ENCODE data around the gene OPRL1.
A peak's percentile ranks its signal among the peaks of the same experiment; 100 is the strongest.

OPRL1 gene

DNA sequence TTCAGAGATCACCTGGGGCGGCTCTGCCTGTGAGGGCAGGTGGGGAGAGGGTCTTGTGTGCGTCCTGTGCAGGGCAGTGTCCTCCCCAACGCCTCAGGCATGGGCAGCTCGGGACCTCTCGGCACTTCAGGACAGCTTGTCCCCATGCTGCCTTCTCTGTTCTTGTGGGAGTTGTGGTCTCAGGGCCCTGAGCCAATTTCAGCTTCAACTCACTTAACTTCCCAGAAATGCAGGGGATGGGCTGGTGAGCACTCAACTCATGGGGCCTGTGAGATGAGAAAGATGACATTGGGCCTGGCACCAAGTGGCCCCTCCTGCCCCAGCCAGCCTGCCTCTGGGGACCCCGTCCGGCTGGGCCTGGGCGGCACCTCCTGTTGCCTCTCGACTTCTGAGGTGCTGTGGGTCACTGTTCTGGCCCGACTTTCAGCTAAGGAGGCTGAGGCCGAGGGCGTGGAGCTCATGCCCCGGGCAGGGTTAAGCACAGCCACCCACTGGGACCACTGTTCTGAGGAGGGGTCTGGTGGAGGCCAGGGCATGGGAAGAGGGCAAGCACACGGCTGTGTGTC, 7.3 kb upstream of the OPRL1 start:
- DNase-seq = no peak

GRCh38 chr20:64073476-64074183, 6.3 kb upstream of the OPRL1 start:
- no peak for DNase-seq

- DNase-seq = no peak
Observed at GRCh38 chr20:64074184-64074789, 5.6 kb upstream of the OPRL1 start.

DNA sequence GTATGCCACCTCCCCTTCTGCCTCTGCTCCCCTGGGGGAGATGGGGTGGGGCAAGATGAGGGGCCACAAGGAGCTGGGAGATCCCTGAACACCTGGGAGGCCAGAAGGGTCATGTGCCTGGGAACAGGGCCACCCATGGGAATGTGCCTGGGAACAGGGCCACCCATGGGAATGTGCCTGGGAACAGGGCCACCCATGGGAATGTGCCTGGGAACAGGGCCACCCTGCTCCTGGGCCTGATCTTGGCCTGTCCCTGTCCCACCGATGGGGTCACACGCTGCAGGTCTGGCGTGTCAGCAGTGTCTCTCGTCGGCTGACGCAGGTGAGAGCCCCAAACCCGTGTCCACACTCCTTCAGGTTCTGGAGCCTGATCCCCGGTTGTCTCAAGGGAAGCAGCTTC, 4.9 kb upstream of the OPRL1 start:
- DNase-seq = no peak

DNA sequence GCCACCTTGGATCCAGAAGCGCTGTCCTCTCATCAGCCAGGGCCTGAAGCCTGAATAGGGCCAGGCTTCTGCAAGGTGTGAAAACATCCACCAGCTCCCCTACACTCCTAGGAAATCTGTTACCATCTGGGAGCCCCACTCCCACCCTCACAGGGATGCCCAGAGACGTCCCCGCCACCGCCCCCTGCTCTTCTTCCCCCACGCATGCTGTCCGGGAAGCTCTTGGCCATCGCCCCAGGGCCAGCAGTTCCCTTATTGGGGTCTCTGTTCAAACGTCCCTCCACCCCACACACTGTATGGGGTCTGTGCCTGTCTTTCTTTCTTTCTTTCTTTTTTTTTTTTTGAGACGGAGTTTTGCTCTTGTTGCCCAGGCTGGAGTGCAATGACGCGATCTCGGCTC, 4.3 kb upstream of the OPRL1 start:
- DNase-seq = no peak

GRCh38 chr20:64076061-64076997, 3.6 kb upstream of the OPRL1 start:
- DNase-seq = no peak

GRCh38 chr20:64077094-64077493, 2.8 kb upstream of the OPRL1 start:
- peak; percentile 76 to 83 for DNase-seq

DNA sequence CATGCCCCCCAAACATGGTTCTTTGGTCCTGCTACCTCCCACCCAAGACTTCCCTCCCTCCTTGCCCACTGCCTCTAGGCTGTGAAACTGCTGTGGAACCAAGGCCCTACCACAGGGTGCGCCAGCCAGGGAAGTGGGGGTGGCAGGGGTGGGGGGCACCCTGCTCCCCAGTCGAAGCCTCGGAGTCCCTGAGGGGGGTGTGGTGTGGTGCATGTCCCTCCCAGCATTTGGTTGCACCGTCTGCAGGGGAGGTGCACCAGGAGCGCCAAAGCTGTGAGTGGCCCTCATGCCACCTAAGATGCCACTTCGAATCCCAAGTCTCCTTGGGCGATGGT, 2.4 kb upstream of the OPRL1 start:
- no peak for DNase-seq

- DNase-seq = peak; percentile 72 to 87
Observed at GRCh38 chr20:64077876-64078551, 1.9 kb upstream of the OPRL1 start.

- DNase-seq = peak in 1 of 2 experiments; percentile 25
Observed at GRCh38 chr20:64078934-64079272, 979 bp upstream of the OPRL1 start.

GRCh38 chr20:64079273-64080012, 439 bp upstream of the OPRL1 start, which contains the start of gene RGS19:
RGS19 (minus strand) TSS chr20:64079518; CDS start chr20:64076886, 2,632 bp downstream.
- DNase-seq = peak; percentile 91 to 94

DNA sequence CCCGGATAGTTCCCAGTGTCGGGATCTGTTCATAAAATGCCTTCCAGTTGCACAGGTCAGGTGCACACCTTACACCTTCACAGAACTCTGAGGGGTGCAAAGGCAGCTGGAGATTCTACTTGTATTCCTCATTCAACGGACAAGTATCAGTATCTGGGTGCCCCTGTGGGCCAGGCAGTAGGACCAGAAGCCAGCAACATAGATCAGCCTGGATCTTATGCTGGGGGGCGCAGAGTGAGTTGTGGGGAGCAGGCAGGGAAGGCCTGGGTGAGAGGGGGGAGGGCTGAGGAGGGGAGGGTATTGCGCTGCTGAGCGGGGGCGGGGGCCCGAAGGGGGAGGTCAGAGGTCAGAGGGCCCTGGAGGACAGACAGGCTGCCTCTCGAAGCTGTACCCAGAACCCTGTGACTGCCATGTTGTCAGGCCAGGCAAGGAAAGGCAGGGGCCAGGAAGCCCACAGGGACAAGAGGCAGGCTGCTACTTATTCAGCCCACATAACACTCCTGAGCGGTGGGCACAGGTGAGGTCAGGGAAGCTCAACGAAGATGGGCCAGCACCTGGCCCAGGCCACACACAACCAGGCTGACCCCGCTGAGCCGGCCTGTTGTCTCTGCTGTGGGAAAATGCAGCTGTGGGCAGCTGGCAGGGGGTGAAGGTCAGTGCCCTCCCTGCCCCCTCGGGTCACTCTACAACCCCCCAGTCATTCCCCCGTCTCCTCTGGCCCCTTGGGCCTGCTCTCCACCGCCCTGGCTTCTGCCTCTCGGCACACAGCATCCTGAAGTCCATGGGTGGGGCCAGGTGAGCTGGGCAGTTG, 1.1 kb downstream of the OPRL1 start:
- DNase-seq = no peak

- DNase-seq = no peak
Observed at GRCh38 chr20:64081624-64081964, 1.7 kb downstream of the OPRL1 start.

- DNase-seq = peak; percentile 69 to 82
Observed at GRCh38 chr20:64082126-64082731, 2.3 kb downstream of the OPRL1 start.

DNA sequence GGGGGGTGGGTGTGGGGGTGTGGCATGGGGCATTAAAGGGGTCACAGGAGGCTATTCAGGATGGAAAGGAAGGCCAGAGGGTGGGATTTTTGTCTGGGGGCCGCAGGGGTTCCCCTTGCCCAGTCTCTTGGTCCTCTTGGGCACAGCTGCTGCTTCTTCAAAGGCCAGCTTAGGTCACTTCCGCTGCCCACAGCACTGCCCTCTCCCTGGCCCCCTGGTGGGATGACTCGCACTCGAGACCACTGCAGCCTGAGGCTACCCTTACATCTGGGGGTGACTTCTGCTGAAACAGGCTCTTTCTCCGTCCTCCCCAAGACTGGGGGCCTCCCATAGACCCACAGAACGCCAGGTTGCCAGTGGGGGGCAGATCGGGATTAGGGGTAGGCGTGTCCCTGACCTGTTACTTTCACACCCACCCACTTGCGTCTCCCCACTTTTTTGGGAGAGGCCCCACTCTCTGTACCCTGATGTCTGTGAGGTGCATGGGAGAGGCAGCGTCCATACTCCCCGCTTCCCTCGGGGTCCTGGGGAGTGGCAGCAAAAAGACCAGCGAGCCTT, 3.0 kb downstream of the OPRL1 start:
- DNase-seq = peak in 1 of 2 experiments; percentile 18

- peak; percentile 51 to 73 for DNase-seq
Observed at GRCh38 chr20:64083378-64083803, 3.5 kb downstream of the OPRL1 start.

DNA sequence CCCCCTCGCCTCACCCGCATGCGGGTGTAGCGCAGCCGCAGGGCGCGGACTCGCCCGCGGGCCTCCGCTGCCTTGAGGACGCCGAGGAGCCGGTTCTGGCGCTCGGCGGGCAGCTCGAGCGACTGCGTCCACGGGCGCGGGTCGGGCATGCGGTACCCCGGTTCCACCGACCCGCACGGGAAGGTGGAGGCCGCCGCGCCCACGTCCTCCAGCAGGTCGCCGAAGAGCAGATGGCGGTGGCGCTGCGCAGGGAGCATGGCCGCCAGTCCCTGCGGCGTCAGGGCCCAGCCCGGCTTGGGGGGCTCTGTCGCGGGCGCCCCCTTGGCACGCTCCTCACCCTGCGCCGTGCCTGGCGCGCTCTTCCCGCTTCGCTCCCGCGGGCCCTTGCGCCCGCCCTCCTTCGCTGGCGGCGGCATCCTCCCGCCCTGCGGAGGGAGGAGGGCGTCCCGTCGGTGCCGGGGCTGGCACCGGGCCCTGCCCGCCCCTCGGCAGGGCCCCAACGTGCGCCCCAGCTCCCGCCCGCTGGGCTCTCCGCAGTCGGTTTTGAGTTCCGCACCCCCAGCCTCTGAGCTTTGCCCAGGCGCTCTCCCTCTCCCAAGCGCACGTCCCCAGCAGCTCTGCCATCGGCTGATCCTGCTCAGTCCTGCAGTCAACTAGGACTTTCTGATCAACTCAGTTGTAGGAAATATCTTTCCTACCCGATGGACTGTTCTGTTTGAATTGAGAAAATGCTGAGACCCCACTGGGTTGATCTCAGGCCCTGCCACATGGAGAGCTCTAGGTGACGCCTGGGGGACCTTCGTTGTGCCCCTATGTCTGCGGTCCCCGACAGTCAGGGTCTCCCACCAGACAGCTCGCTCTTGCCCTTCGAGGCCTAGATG, 4.2 kb downstream of the OPRL1 start, which contains the start of gene LKAAEAR1:
Gene LKAAEAR1 (minus strand): TSS at position 595 of the 881 bp plus-strand sequence. CDS start 179 bp downstream, at position 416.
- DNase-seq = peak in 1 of 2 experiments; percentile 30

GRCh38 chr20:64084685-64085152, 4.8 kb downstream of the OPRL1 start:
- DNase-seq = no peak

DNA sequence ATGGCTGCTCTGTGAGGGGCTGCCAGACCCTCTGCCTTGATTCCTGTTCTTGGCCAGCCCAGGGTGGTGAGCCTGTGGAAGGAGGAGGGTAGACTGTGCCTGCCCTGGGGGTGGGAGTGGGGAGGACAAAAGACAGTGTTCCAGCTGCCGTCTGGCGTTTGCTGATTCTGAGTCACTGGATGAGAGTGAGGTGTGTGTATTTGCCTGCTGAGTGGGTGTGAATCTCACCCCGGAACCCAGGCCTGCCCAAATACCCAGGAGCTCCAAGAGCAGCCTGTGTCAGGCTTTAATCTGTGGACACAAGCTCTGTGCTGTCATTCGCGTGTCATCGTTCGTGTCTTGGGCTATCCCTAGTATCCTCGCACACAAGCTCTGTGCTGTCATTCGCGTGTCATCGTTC, 6.9 kb downstream of the OPRL1 start:
- no peak for DNase-seq

All from Kasumi-1 (cell line).